GM18520 (cell line): ENCODE data around the gene RASGRP4.
"Not testable (repeated sequence)": the region's sequence is repeated elsewhere in the genome, so short reads cannot be mapped to it uniquely, and the experiment has no call there.

Source experiments
- ATAC-seq: cut with Tn5 transposase; IDR thresholded peaks from one replicate; pipeline ENCODE4 v1.9.1; 2021; ENCODE audit not compliant: unreplicated experiment

The RASGRP4 gene

GRCh38 chr19:38425810-38426466 lies at the start of gene RASGRP4:
TSS of gene RASGRP4 (minus strand) at chr19:38426219. CDS start at chr19:38426091, 128 bp downstream.
- no peak for ATAC-seq

GRCh38 chr19:38475176-38475575 lies 49.2 kb upstream of the RASGRP4 start:
- no peak for ATAC-seq

- no peak for ATAC-seq
Observed at GRCh38 chr19:38473201-38473600, 47.2 kb upstream of the RASGRP4 start.

- not testable (repeated sequence) for ATAC-seq
Observed at GRCh38 chr19:38472725-38473124, 46.7 kb upstream of the RASGRP4 start.

GRCh38 chr19:38470788-38471480 lies 44.9 kb upstream of the RASGRP4 start:
- ATAC-seq, result no peak

- no peak for ATAC-seq
Observed at GRCh38 chr19:38469151-38469550, 43.1 kb upstream of the RASGRP4 start.

- no peak for ATAC-seq
Observed at GRCh38 chr19:38467541-38468525, 41.8 kb upstream of the RASGRP4 start.

GRCh38 chr19:38466050-38466449 lies 40.0 kb upstream of the RASGRP4 start:
- no peak for ATAC-seq

GRCh38 chr19:38464421-38465082 lies 38.5 kb upstream of the RASGRP4 start:
- no peak for ATAC-seq

GRCh38 chr19:38463365-38463764 lies 37.3 kb upstream of the RASGRP4 start:
- ATAC-seq, result no peak

GRCh38 chr19:38458991-38459390 lies 33.0 kb upstream of the RASGRP4 start:
- ATAC-seq, result no peak

- ATAC-seq, result no peak
Observed at GRCh38 chr19:38457690-38458405, 31.8 kb upstream of the RASGRP4 start.

GRCh38 chr19:38457202-38457601 lies 31.2 kb upstream of the RASGRP4 start:
- no peak for ATAC-seq

GRCh38 chr19:38455031-38455430 lies 29.0 kb upstream of the RASGRP4 start:
- no peak for ATAC-seq

GRCh38 chr19:38453596-38453995 lies 27.6 kb upstream of the RASGRP4 start:
- ATAC-seq, result no peak

GRCh38 chr19:38452430-38453366 lies 26.7 kb upstream of the RASGRP4 start:
- no peak for ATAC-seq

GRCh38 chr19:38451629-38452028 lies 25.6 kb upstream of the RASGRP4 start:
- ATAC-seq, result no peak

GRCh38 chr19:38451036-38451435 lies 25.0 kb upstream of the RASGRP4 start:
- no peak for ATAC-seq

GRCh38 chr19:38449518-38449917 lies 23.5 kb upstream of the RASGRP4 start:
- no peak for ATAC-seq
